ENCODE data around the gene RGS7. TPM values are rescaled to one million over a fixed set of nuclear protein-coding genes. Genes with fewer than 3 reads are reported as not detected.
"Not testable (repeated sequence)": the region's sequence is repeated elsewhere in the genome, so short reads cannot be mapped to it uniquely, and the experiment has no call there.

Gene RGS7
- total RNA-seq, 4 donors from 2014 or later, result 1.9 TPM; not detected in 3

DNA sequence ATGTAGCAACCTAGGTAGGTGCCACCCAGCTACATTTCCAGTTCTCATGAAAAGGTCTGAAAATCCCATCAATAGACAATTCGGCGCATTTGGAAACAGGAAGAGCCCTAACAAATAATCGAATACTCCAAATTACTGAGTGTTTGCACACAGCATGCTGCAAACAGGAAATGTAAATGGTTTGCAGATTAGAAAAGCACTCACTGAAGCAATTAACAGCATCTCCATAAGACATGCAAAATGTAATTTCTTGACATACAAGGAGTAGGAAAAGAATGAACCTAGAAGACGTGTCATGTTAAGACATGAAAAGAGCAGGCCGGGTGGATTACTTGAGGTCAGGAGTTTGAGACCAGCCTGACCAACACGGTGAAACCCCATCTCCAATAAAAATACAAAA, 598.2 kb downstream of the RGS7 start:
- not testable (repeated sequence) for H3K4me1 ChIP-seq, DNase-seq, H3K27ac ChIP-seq, H3K27me3 ChIP-seq, H3K9me3 ChIP-seq, H3K36me3 ChIP-seq, H3K4me3 ChIP-seq

DNA sequence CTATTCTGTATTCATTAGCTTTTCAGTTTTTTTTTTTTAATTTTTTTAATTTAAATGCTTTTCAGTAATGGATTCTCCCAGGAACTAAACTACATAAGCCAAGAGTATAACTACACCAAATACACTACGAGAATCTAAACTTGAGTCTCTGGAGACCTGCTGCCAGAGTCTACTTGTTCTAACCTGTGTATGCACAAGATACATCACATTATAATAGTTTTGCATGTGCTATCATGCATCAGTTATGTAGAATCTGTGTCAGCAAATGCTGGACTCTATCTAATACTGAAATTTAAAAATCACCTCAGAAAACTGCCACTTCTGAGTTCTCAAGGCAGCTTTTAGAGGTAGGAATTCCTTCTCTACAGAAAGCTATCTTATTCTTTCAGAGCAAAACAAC, 598.7 kb downstream of the RGS7 start:
- Histone ChIP-seq H3K4me1 (no peaks in the 10 kb centered on the region), H3K9me3 (no peaks in the 10 kb centered on the region), H3K27me3 (no peaks in the 10 kb centered on the region), H3K36me3 (no peaks in the 10 kb centered on the region), H3K27ac (no peak overlapping the region), H3K4me3 (no peak overlapping the region)
- no peak for TF ChIP-seq POLR2A (IDR thresholded peaks at IDR 0.05)
- TF ChIP-seq, protein P1, sequence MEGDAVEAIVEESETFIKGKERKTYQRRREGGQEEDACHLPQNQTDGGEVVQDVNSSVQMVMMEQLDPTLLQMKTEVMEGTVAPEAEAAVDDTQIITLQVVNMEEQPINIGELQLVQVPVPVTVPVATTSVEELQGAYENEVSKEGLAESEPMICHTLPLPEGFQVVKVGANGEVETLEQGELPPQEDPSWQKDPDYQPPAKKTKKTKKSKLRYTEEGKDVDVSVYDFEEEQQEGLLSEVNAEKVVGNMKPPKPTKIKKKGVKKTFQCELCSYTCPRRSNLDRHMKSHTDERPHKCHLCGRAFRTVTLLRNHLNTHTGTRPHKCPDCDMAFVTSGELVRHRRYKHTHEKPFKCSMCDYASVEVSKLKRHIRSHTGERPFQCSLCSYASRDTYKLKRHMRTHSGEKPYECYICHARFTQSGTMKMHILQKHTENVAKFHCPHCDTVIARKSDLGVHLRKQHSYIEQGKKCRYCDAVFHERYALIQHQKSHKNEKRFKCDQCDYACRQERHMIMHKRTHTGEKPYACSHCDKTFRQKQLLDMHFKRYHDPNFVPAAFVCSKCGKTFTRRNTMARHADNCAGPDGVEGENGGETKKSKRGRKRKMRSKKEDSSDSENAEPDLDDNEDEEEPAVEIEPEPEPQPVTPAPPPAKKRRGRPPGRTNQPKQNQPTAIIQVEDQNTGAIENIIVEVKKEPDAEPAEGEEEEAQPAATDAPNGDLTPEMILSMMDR (IDR thresholded peaks at IDR 0.05), result no peak
- DNase-seq, result no peak

DNA sequence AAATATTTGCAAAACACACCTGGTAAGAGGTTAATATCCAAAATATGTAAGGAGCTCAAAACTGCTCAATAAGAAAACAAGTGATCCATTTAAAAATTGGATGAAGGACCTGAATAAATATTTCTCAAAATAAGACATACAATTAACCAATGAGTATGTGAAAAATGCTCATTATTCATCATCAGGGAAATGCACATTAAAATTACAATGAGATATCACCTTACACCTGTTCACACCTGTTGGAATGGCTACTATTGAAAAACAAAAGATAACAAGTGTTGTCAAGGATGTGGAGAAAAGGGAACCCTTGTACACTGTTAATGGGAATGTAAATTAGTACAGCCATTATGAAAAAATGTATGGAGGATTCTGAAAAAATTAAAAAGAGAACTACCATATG, 609.1 kb downstream of the RGS7 start:
- Histone ChIP-seq H3K36me3 (no peaks in the 10 kb centered on the region), H3K9me3 (no peaks in the 10 kb centered on the region), H3K27me3 (no peaks in the 10 kb centered on the region), H3K27ac (no peak overlapping the region), H3K4me1 (no peaks in the 10 kb centered on the region), H3K4me3 (no peak overlapping the region)
- TF ChIP-seq POLR2A (IDR thresholded peaks at IDR 0.05), result no peak
- TF ChIP-seq, protein P1 (IDR thresholded peaks at IDR 0.05), result no peak
- no peak for DNase-seq

DNA sequence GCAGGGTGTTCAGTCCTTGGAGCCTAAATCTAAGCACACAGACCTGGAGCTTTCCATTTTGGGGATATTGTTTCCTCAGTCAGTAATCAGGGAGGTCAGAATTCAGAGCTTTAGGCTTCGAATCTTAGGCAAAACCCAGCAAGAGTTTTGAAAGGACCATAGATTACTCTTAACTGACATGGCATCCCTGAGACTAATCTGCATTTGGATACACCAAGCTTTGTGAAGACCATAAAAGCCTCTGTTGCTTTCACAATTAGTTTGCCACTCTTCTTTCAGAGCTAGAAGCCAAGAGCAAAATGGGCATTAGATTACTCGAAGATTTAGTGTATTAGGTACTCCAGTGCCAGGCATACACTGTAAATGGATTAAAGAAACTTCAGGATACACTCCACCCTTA, 613.3 kb downstream of the RGS7 start:
- Histone ChIP-seq H3K4me3 (no peak overlapping the region), H3K36me3 (no peaks in the 10 kb centered on the region), H3K27ac (no peak overlapping the region), H3K4me1 (no peaks in the 10 kb centered on the region), H3K27me3 (no peaks in the 10 kb centered on the region), H3K9me3 (no peaks in the 10 kb centered on the region)
- TF ChIP-seq, protein P1 (IDR thresholded peaks at IDR 0.05), result no peak
- DNase-seq, result no peak

DNA sequence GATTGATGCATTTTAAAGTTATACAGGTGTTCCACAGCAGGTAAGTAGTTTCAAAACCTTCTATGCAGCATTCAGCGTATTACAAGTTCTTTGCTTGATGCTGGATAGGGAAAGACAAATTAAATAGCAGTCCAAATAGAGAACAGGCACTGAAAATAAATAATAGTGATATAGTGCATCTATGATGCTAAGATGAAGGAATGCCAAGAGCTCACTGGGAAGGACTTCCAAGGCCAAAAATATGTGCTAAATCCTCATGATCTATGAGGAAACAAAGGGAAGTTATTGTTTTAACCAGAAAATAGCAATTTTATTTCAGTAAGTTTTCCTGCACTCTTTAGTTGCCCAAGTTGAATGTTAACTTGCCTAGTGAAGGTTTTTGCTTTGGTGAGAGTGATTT, 617.3 kb downstream of the RGS7 start:
- TF ChIP-seq, protein P1 (IDR thresholded peaks at IDR 0.05), result no peak
- TF ChIP-seq POLR2A (IDR thresholded peaks at IDR 0.05), result no peak
- no peak overlapping the region for H3K4me3 ChIP-seq
- no peaks in the 10 kb centered on the region for H3K36me3 ChIP-seq
- H3K27ac ChIP-seq, result no peak overlapping the region
- DNase-seq, result no peak
- H3K4me1 ChIP-seq, result no peaks in the 10 kb centered on the region
- H3K27me3 ChIP-seq, result no peaks in the 10 kb centered on the region
- no peaks in the 10 kb centered on the region for H3K9me3 ChIP-seq

DNA sequence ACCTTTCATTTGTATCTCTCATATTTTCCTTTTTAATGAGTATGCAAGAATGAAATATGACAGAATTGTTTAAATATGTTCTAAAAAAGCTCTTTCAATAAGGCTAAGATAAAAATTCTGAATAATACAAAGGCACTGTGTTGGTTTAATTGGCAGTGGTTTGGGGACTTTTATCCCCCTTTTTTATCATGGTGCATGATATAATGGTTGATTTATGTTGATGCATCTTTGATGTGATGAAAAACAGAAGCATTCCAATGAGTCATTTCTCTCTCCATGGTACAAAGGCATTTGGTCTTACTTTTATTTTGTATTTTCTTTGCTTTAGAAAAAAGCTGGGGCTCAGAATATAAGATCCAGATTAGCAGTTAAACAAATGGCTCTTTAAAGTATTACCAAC, 617.9 kb downstream of the RGS7 start:
- H3K36me3 ChIP-seq, result no peaks in the 10 kb centered on the region

DNA sequence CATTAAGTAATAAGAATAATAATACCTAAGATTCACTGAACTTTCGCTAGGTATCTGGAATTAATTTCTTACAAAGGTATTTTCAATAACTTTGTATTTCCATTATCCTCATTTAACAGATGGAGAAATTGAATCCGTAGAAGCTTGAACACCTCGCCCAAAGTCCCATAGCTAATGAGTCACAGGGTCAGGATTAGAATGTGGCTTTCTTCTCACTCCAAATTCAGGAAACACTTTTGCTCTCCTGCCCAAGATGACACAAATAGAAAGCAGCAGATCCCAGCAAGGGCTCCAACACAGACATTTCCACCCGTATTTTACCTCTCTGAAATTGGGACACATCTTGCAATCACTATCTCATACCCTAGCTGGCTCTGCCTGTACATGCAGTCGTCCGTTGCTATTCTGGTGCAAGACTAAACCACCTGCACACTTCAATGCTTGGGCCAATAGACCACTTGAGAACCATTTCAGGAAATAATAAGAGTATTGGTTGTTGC, 619.2 kb downstream of the RGS7 start:
- H3K36me3 ChIP-seq, result no peaks in the 10 kb centered on the region
- no peaks in the 10 kb centered on the region for H3K9me3 ChIP-seq
- no peaks in the 10 kb centered on the region for H3K4me1 ChIP-seq
- no peak overlapping the region for H3K4me3 ChIP-seq
- DNase-seq, result no peak
- no peak overlapping the region for H3K27ac ChIP-seq
- TF ChIP-seq POLR2A (IDR thresholded peaks at IDR 0.05), result no peak
- TF ChIP-seq, protein P1 (IDR thresholded peaks at IDR 0.05), result no peak
- no peaks in the 10 kb centered on the region for H3K27me3 ChIP-seq

More for the DNA sequence above, 617.9 kb downstream of the RGS7 start:
- no peaks in the 10 kb centered on the region for H3K9me3 ChIP-seq
- H3K4me1 ChIP-seq, result no peaks in the 10 kb centered on the region
- H3K27ac ChIP-seq, result no peak overlapping the region
- no peaks in the 10 kb centered on the region for H3K27me3 ChIP-seq
- TF ChIP-seq POLR2A (IDR thresholded peaks at IDR 0.05), result no peak
- no peak for DNase-seq
- no peak overlapping the region for H3K4me3 ChIP-seq

All from Peyer's patch (tissue), 4 donors.